Endothelial cell (in vitro differentiated cells): ENCODE results near the gene NRG2. TPM values are rescaled to one million over a fixed set of nuclear protein-coding genes. Genes with fewer than 3 reads are reported as not detected.

Experiments
- DNase-seq: peaks from one replicate; pipeline ENCODE4 v3.0.0; 2021; ENCODE audit warnings: low spot score
- H3K27ac Mint-ChIP-seq: one replicate; pipeline ENCODE4 v1.8.0; 2021; ENCODE audit warnings: mixed read lengths, inconsistent platforms; ENCODE audit not compliant: unreplicated experiment
- H3K27me3 Mint-ChIP-seq: one replicate; pipeline ENCODE4 v1.8.0; 2021; ENCODE audit warnings: mild to moderate bottlenecking, moderate library complexity, mixed read lengths, inconsistent platforms; ENCODE audit not compliant: unreplicated experiment
- H3K36me3 Mint-ChIP-seq: one replicate; pipeline ENCODE4 v1.8.0; 2021; ENCODE audit warnings: mild to moderate bottlenecking, low read depth, mixed read lengths, inconsistent platforms; ENCODE audit not compliant: unreplicated experiment
- H3K4me1 Mint-ChIP-seq: one replicate; pipeline ENCODE4 v1.8.0; 2021; ENCODE audit warnings: mild to moderate bottlenecking, mixed read lengths, inconsistent platforms; ENCODE audit not compliant: unreplicated experiment
- H3K4me3 Mint-ChIP-seq: one replicate; pipeline ENCODE4 v1.8.0; 2021; ENCODE audit warnings: mild to moderate bottlenecking, mixed read lengths, inconsistent platforms; ENCODE audit not compliant: unreplicated experiment
- H3K9me3 Mint-ChIP-seq: one replicate; pipeline ENCODE4 v1.8.0; 2021; ENCODE audit warnings: mixed read lengths, inconsistent platforms; ENCODE audit not compliant: unreplicated experiment
- total RNA-seq: library from RNA; stranded (reverse); fragmentation: NEBNext Ultra II Directional; extraction: Animal tissue kit (Norgen Biotek cat#: 25700); gene quantifications from one replicate; pipeline ENCODE4 v1.2.1, GENCODE V29; 2021; ENCODE audit not compliant: unreplicated experiment
- TF ChIP-seq, protein P1 (sequence below): fragments of 200-600 bp; sonication (generic); IDR thresholded peaks from one replicate; pipeline ENCODE4 v1.5.0; 2021; ENCODE audit warnings: antibody characterized with exemption; ENCODE audit not compliant: unreplicated experiment

NRG2 gene
- total RNA-seq, 1 donor from 2014 or later = not detected

DNA sequence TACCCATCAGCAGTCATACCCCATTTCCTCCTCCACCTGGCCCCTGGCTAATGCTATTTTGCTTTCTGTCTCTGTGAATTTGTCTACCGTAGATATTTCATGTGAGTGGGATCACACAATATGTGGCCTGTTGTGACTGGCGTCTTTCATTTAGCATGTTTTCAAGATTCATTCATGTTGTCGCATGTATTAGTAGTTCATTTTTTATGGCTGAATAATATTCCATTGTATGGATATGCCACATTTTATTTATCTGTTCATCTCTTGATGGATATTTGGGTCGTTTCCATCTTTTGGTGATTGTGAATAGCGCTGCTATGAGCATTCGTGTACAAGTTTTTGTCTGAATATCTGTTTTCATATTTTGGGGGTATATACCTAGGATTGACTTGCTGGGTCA is 213.6 kb downstream of the NRG2 start:
- Mint-ChIP-seq H3K9me3 (no peaks in the 10 kb centered on the region), H3K36me3 (no peaks in the 10 kb centered on the region), H3K4me1 (no peaks in the 10 kb centered on the region), H3K27ac (no peak overlapping the region), H3K27me3 (peaks cover 7% of the 10 kb centered on the region), H3K4me3 (no peak overlapping the region)
- no peak for DNase-seq
- TF ChIP-seq, protein P1, sequence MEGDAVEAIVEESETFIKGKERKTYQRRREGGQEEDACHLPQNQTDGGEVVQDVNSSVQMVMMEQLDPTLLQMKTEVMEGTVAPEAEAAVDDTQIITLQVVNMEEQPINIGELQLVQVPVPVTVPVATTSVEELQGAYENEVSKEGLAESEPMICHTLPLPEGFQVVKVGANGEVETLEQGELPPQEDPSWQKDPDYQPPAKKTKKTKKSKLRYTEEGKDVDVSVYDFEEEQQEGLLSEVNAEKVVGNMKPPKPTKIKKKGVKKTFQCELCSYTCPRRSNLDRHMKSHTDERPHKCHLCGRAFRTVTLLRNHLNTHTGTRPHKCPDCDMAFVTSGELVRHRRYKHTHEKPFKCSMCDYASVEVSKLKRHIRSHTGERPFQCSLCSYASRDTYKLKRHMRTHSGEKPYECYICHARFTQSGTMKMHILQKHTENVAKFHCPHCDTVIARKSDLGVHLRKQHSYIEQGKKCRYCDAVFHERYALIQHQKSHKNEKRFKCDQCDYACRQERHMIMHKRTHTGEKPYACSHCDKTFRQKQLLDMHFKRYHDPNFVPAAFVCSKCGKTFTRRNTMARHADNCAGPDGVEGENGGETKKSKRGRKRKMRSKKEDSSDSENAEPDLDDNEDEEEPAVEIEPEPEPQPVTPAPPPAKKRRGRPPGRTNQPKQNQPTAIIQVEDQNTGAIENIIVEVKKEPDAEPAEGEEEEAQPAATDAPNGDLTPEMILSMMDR = no peak

DNA sequence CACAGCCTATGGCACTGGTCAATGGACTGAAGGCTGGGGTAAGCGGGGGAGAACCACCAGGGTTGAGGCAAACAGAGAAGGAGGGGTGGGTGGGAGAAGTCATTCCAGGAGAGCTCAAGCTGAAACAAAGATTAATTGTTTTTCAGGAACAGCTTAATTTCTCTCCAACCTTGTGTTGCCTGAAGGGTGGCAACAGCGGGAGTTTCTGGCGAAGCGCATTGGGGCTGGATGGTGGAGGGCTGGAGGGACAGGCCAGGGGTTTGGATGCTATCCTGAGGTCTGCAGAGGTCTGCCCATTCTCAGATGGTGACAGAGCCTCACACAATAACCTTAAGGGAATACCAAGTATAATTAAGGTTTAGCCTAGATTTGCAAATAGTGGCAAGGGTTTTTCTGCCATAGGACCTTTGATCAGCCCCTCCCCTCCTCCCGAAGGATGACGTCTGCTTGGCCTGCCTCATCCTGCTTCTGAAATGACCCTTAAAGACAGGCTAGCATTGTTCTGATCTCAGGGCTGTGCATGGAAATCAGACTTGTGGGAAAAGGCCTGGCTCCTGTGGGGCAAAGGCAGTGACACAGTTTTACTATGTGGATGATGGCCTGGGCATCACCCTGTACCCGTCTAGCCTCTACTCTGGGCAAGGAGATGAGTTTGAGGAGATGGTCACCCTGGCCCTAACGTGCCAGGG is 214.7 kb downstream of the NRG2 start:
- Mint-ChIP-seq H3K27me3 (peaks cover 9% of the 10 kb centered on the region), H3K27ac (no peak overlapping the region), H3K4me1 (no peaks in the 10 kb centered on the region), H3K36me3 (no peaks in the 10 kb centered on the region), H3K9me3 (no peaks in the 10 kb centered on the region), H3K4me3 (no peak overlapping the region)
- TF ChIP-seq, protein P1 = no peak
- no peak for DNase-seq

DNA sequence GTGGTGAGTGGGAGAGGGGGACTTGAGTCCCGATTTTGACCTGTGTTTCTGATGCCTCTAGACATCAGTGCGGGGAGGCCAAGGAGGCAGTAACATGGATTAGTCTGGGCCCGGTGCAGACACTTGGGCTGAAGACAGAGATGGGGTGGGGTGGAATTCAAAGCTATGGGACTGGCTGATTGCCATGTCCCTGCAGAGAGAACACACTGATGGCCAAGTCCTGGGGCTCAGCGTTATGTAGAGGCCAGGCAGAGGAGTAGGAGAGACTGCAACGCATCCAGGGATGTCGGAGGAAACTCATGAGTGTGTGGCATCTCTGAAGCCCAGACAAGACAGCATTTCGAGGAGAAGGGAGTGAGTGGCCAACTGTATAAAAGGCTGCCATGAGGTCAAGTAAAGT is 217.4 kb downstream of the NRG2 start:
- TF ChIP-seq, protein P1 = no peak
- H3K4me3 Mint-ChIP-seq = no peak overlapping the region
- no peaks in the 10 kb centered on the region for H3K36me3 Mint-ChIP-seq
- H3K9me3 Mint-ChIP-seq = no peaks in the 10 kb centered on the region
- H3K27me3 Mint-ChIP-seq = peaks cover 9% of the 10 kb centered on the region
- no peak for DNase-seq
- no peaks in the 10 kb centered on the region for H3K4me1 Mint-ChIP-seq
- H3K27ac Mint-ChIP-seq = no peak overlapping the region

DNA sequence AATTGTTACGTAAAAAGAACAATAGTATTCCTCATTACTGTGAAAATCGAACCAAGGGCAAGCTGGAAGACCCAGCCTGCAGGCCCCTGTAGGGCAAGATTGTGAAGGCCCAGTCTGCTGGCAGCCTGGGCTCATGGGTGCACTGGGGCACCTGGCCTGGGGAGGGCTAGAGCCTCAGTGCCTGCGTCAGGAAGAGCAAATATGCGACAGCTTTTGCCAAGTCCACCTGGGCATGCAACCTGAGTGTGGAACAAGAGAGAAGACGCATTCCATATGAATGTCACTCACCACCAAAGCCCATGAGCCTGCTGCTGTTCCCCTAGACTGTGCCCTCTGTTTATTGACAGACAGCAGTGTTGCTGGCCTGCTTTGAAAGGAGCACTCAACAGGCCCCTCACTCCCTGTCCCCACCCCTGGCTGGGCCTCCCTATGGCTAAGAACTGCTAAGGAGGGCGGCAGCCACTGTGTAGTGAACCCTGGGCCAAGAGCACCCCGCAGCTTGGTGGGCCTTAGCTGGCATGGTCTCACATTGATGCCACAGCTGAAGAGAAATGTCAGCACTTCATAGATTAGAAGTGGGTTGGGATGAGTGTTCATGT is 219.2 kb downstream of the NRG2 start:
- Mint-ChIP-seq H3K27me3 (peaks cover 10% of the 10 kb centered on the region), H3K4me1 (no peaks in the 10 kb centered on the region), H3K27ac (no peak overlapping the region), H3K36me3 (no peaks in the 10 kb centered on the region), H3K9me3 (no peaks in the 10 kb centered on the region), H3K4me3 (no peak overlapping the region)
- TF ChIP-seq, protein P1 = no peak
- DNase-seq = no peak
